ENCODE measurements around the gene SLC49A3. TPM values are rescaled to one million over a fixed set of nuclear protein-coding genes. Genes with fewer than 3 reads are reported as not detected.

Gene SLC49A3
- total and polyA plus RNA-seq, 2 of the 8 experiments (the other 6 are each of a cell fraction or from before 2014, with no cell fraction given): 5.0 to 8.8 TPM

DNA sequence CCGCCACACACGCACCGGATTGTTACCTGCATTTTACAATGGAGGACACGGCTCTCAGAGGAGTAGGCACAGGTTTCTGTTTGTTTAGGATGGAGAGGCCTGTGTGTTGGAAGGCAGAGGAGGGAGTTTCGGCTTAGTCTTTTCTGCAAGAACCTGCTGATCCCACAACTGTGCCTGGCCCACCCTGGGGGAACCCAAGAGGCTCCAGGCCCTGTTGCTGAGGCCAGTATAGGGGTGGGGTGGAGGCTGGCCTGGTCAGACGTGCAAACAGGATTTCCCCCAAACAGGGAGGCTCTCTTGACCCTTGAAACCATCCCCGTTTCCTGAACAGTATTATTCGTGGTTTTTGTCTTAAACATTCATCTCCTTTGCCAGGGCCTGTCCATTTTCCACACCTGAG lies 772 bp upstream of the SLC49A3 start:
- ChIA-PET POLR2A (ENCODE audit: partially characterized antibody) (interaction anchor here (0.8 to 1.2 kb wide), 2 partner anchors 9 to 11 kb away, joined by 3 to 4 read pairs; no protein-coding TSS in a partner anchor), CTCF (ENCODE audit: partially characterized antibody) (interaction anchor here (1.2 to 3.2 kb wide), 2 partner anchors 11 to 202 kb away, joined by 3 to 15 read pairs; no protein-coding TSS in a partner anchor)
- H3K27ac ChIP-seq (ENCODE audit: low read depth, low read length): no peak overlapping the region; the same call in 1 of the 2 replicates
- TF ChIP-seq FOSL1 (IDR thresholded peaks at IDR 0.05; ENCODE audit: insufficient read depth, low read depth, low read length) (no peak), RBBP5 (IDR thresholded peaks at IDR 0.05; ENCODE audit: borderline replicate concordance, low read depth, low read length) (no peak), SAP30 (IDR thresholded peaks at IDR 0.05; ENCODE audit: insufficient read depth, insufficient replicate concordance, low read length) (no peak), EGR1 (IDR thresholded peaks at IDR 0.05; ENCODE audit: borderline replicate concordance, low read depth, low read length) (no peak), GTF2F1 (IDR thresholded peaks at IDR 0.05; ENCODE audit: borderline replicate concordance, low read depth, low read length) (no peak), KDM4A (IDR thresholded peaks at IDR 0.05; ENCODE audit: low read depth, low read length, severe bottlenecking) (no peak)
- H3K14ac ChIP-seq (ENCODE audit: insufficient read length): no peak overlapping the region
- H3K23me2 ChIP-seq (ENCODE audit: low read depth, low read length): peaks cover 6% of the 10 kb centered on the region; the same call in 1 of the 2 replicates
- no peak overlapping the region for H3K23ac ChIP-seq (ENCODE audit: insufficient read length)
- H3K4me2 ChIP-seq (ENCODE audit: insufficient read depth in 1 of 2, low read depth in 2 of 2, low read length in 2 of 2): peak overlapping the region; percentile 68 to 85
- DNase-seq (ENCODE audit: low read depth in 1 of 2, low spot score in 2 of 2) (no peak), FAIRE-seq (no peak)
- no peak overlapping the region for H2BK120ac ChIP-seq (replicated peaks; ENCODE audit: low read depth, low read length)
- H3K56ac ChIP-seq (replicated peaks; ENCODE audit: insufficient read length, low read depth, low read length): no peak overlapping the region
- H3K4me1 ChIP-seq (replicated peaks in 1 of 4; ENCODE audit: control insufficient read depth in 3 of 4, insufficient read depth in 4 of 4, low read length in 3 of 4): peaks cover 0 to 25% (median 11%) of the 10 kb centered on the region in 4 experiments; a peak in 6 of 7 replicates
- H2BK20ac ChIP-seq (ENCODE audit: low read length): no peak overlapping the region
- no peaks in the 10 kb centered on the region for H3K36me3 ChIP-seq (ENCODE audit: control insufficient read depth in 2 of 4, insufficient read depth in 4 of 4, low read length in 3 of 4)
- H3K18ac ChIP-seq (ENCODE audit: extremely low read depth, low read length): peak overlapping the region; percentile 90
- no peak overlapping the region for H2BK12ac ChIP-seq (ENCODE audit: low read depth, low read length)
- peak overlapping the region; percentile 15 for H4K5ac ChIP-seq (ENCODE audit: insufficient read length, low read depth, low read length)
- H4K20me1 ChIP-seq (replicated peaks in 1 of 2; ENCODE audit: control insufficient read depth in 1 of 2, insufficient read depth in 2 of 2, low read length in 2 of 2): peaks cover 0 to 4% of the 10 kb centered on the region in 2 experiments
- peak overlapping the region; percentile 31; the same call in 1 of the 2 replicates for H2AFZ ChIP-seq (ENCODE audit: low read length)
- peak overlapping the region in 2 of 4 experiments; percentile 26 to 50; a peak in 2 of 7 replicates for H3K9ac ChIP-seq (replicated peaks in 1 of 4; ENCODE audit: extremely low read depth in 1 of 4, low read depth in 3 of 4, low read length in 3 of 4)
- H3K9me3 ChIP-seq (ENCODE audit: insufficient read depth in 2 of 2, low read depth in 1 of 2, low read length in 1 of 2): no peaks in the 10 kb centered on the region
- peak overlapping the region; percentile 82; the same call in 1 of the 2 replicates for H2BK5ac ChIP-seq (ENCODE audit: low read depth, low read length)
- peaks cover 0 to 4% (median 0%) of the 10 kb centered on the region in 4 experiments; a peak in 1 of 7 replicates for H3K27me3 ChIP-seq (replicated peaks in 1 of 4; ENCODE audit: control insufficient read depth in 3 of 4, extremely low read depth in 1 of 4, insufficient read depth in 3 of 4, low read length in 3 of 4)
- no peaks in the 10 kb centered on the region for H3K79me2 ChIP-seq (ENCODE audit: control insufficient read depth in 1 of 2, insufficient read depth in 2 of 2, low read length in 2 of 2)
- H2BK15ac ChIP-seq (ENCODE audit: low read length): 0 out of 2 replicates have a peak overlapping the region, but pooled peaks have one; percentile 5
- no peaks in the 10 kb centered on the region for H3K79me1 ChIP-seq (ENCODE audit: low read depth, low read length)
- WGBS, 2 experiments (ENCODE audit: extremely low coverage in 1 of 2, insufficient coverage in 1 of 2, insufficient read length in 1 of 2, insufficient replicate concordance in 2 of 2, low coverage in 1 of 2, low lambda C conversion rate in 2 of 2, missing lambda C conversion rate in 1 of 2): 88% methylated on average over 8 of the region's 8 CpGs; no CpG with 5 or more reads in 1 of the 2 experiments
- no peak overlapping the region for H4K91ac ChIP-seq (replicated peaks; ENCODE audit: insufficient read length, low read length)
- H3K4me3 ChIP-seq (ENCODE audit: extremely low read depth in 1 of 4, insufficient read depth in 2 of 4, low read depth in 3 of 4, low read length in 4 of 4): peak overlapping the region in 2 of 4 experiments; percentile 46 to 66; a peak in 3 of 8 replicates
- peak overlapping the region; percentile 81 for H4K8ac ChIP-seq (ENCODE audit: extremely low read depth, insufficient read depth, low read length)
- no peak overlapping the region for H2AK5ac ChIP-seq (ENCODE audit: low read depth, low read length)
- H3K4ac ChIP-seq (replicated peaks; ENCODE audit: insufficient read length, low read depth, low read length): no peak overlapping the region

Measured in H1 (cell line).